ENCODE data around the gene SAG.

DNA sequence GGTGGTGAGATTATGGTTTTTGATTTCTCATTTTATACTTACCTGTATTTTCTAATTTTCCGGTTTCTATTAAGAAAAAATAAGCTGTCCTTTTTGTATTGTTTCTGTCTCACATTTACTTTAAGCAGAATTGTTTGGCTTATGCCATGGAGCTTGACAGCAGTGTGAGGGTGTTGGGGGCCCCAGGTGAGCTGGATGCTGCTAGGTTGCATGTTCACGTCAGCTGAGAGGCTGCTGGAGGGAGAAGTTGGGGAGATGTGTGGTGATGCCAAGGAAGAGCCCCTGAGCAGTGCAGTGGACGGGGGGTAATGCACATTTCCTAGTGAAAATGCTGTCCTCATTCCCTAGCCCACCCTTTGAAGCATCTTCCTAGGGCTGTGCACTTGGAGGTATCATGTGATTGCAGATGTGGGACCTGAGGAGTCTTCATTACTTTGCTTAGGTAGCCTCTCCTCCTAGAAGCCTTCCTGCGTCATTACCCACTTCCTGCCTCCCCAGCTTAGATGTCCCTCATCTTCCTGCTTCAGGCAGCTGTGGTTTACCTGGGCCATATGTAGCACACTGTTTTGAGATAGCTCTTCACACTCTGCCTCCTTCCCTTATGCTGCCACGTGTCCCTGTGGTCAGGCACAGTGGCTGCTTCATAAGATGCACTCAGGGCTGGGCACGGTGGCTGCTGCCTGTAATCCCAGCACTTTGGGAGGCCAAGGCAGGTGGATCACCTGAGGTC is 39.9 kb upstream of the SAG start:
- TF ChIP-seq, protein P1, sequence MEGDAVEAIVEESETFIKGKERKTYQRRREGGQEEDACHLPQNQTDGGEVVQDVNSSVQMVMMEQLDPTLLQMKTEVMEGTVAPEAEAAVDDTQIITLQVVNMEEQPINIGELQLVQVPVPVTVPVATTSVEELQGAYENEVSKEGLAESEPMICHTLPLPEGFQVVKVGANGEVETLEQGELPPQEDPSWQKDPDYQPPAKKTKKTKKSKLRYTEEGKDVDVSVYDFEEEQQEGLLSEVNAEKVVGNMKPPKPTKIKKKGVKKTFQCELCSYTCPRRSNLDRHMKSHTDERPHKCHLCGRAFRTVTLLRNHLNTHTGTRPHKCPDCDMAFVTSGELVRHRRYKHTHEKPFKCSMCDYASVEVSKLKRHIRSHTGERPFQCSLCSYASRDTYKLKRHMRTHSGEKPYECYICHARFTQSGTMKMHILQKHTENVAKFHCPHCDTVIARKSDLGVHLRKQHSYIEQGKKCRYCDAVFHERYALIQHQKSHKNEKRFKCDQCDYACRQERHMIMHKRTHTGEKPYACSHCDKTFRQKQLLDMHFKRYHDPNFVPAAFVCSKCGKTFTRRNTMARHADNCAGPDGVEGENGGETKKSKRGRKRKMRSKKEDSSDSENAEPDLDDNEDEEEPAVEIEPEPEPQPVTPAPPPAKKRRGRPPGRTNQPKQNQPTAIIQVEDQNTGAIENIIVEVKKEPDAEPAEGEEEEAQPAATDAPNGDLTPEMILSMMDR (IDR thresholded peaks at IDR 0.05) = no peak
- TF ChIP-seq POLR2AphosphoS5 (IDR thresholded peaks at IDR 0.05) = no peak
- TF ChIP-seq EP300 (IDR thresholded peaks at IDR 0.05) = no peak

Data from gastroesophageal sphincter (tissue), 3 donors.